K562 (cell line): Measurements from ENCODE around the gene C1orf167. TPM values are rescaled to one million over a fixed set of nuclear protein-coding genes. Genes with fewer than 3 reads are reported as not detected.

Source experiments
- ATAC-seq: fragments of 200-7000 bp; cut with Tn5 transposase; 3 replicates; pipeline ENCODE4 v1.9.1; 2020; ENCODE audit warnings: moderate library complexity
- BruUV-seq: library from RNA; stranded (reverse); fragments of 400-500 nt; replicated peaks from 2 replicates; lab custom pipeline; 2021; lab: Mats Ljungman, UMichigan
- CTCF ChIA-PET: fragments of 300-600 bp; formaldehyde crosslinking; extraction: SDS; loops from one replicate; lab custom pipeline; 2021; ENCODE audit warnings: low intra/inter-chr PET ratio; lab: Yijun Ruan, JAX
- POLR2A ChIA-PET: fragments of 300-600, 350-650 bp; sonication (Branson Sonifier 250); formaldehyde crosslinking; extraction: SDS; loops from one replicate; lab custom pipeline; 2021; ENCODE audit warnings: antibody characterized with exemption, inconsistent platforms; lab: Yijun Ruan, JAX
- DNase-seq, 4 experiments: peaks; one replicate each; pipeline versions ENCODE4 v3.0.0 to v3.0.0-alpha.2; 2011 to 2018; ENCODE audit warnings: low spot score in 3 of 4, mixed read lengths in 3 of 4; ENCODE audit errors: extremely low read depth in 1 of 4
- FAIRE-seq: peaks from 2 replicates; lab custom pipeline; 2011; peaks lifted over from hg19 to GRCh38; lab: Jason Lieb, UNC
- H2AFZ ChIP-seq: 2 replicates; pipeline ENCODE4 v1.6.0; 2011; ENCODE audit warnings: low read depth, low read length, control low read depth, inconsistent platforms
- H3K27ac ChIP-seq: fragments of 200-600 bp; 3 replicates; pipeline ENCODE4 v1.8.0; 2011; ENCODE audit warnings: low read depth, mild to moderate bottlenecking, control low read depth, inconsistent platforms, low read length, moderate library complexity, mixed read lengths; ENCODE audit errors: extremely low read depth
- H3K27me3 ChIP-seq, 2 experiments: fragments of 300-600 bp in 1 of 2; 2 replicates in 1 of 2; 3 replicates in 1 of 2; pipeline versions ENCODE4 v1.6.0 to v1.8.0; 2011; ENCODE audit warnings: inconsistent platforms in 2 of 2, low read length in 2 of 2, mild to moderate bottlenecking in 1 of 2, mixed read lengths in 1 of 2, moderate library complexity in 1 of 2; ENCODE audit not compliant: control insufficient read depth in 2 of 2, insufficient read depth in 2 of 2
- H3K36me3 ChIP-seq: fragments of 300-600 bp; 3 replicates; pipeline ENCODE4 v1.8.0; 2011; ENCODE audit warnings: mild to moderate bottlenecking, low read length, inconsistent platforms; ENCODE audit not compliant: control insufficient read depth, insufficient read depth
- H3K4me1 ChIP-seq, 2 experiments: fragments of 200-600 bp in 1 of 2; replicated peaks in 1 of 2; 2 replicates in 1 of 2; 3 replicates in 1 of 2; pipeline versions ENCODE4 v1.5.1 to v1.8.0; 2011; ENCODE audit warnings: inconsistent platforms in 2 of 2, low read length in 2 of 2, mild to moderate bottlenecking in 1 of 2, mixed read lengths in 1 of 2, moderate library complexity in 1 of 2; ENCODE audit not compliant: control insufficient read depth in 2 of 2, insufficient read depth in 2 of 2
- H3K4me2 ChIP-seq: 2 replicates; pipeline ENCODE4 v1.6.1; 2011; ENCODE audit warnings: low read length, control low read depth, inconsistent platforms, mixed read lengths; ENCODE audit not compliant: insufficient read depth
- H3K4me3 ChIP-seq: fragments of 200-600 bp; sonication (generic), shearing (Covaris generic); 2 replicates; pipeline ENCODE4 v1.5.1; 2016; ENCODE audit warnings: control low read depth, inconsistent platforms
- H3K79me2 ChIP-seq: fragments of 200-600 bp; 3 replicates; pipeline ENCODE4 v1.8.0; 2011; ENCODE audit warnings: low read length, inconsistent platforms; ENCODE audit not compliant: control insufficient read depth, insufficient read depth
- H3K9ac ChIP-seq, 2 experiments: 2 replicates each; pipeline versions ENCODE4 v1.6.0 to v1.6.1; 2011; ENCODE audit warnings: low read depth in 2 of 2, low read length in 2 of 2, control low read depth in 1 of 2, inconsistent platforms in 1 of 2, mild to moderate bottlenecking in 1 of 2, mixed read lengths in 1 of 2; ENCODE audit not compliant: insufficient read depth in 1 of 2
- H3K9me1 ChIP-seq: one replicate; pipeline ENCODE4 v1.6.0; 2011; ENCODE audit warnings: inconsistent platforms, mild to moderate bottlenecking, low read length, moderate library complexity; ENCODE audit not compliant: control insufficient read depth, insufficient read depth
- H3K9me3 ChIP-seq: replicated peaks from 2 replicates; pipeline ENCODE4 v1.5.1; 2011; ENCODE audit warnings: low read depth, low read length, inconsistent platforms; ENCODE audit not compliant: control insufficient read depth, insufficient read depth
- H4K20me1 ChIP-seq: replicated peaks from 2 replicates; pipeline ENCODE4 v1.6.1; 2011; ENCODE audit warnings: low read length, inconsistent platforms, mixed read lengths; ENCODE audit not compliant: control insufficient read depth, insufficient read depth
- ATF1 ChIP-seq, 2 experiments: fragments of 450-650 bp in 1 of 2; IDR thresholded peaks; 2 replicates each; pipeline ENCODE4 v1.6.1; 2016; ENCODE audit warnings: missing compliant biosample characterization in 1 of 2, missing genetic modification characterization in 1 of 2
- ATF7 ChIP-seq: fragments of 450-650 bp; IDR thresholded peaks from 2 replicates; pipeline ENCODE4 v1.7.1; 2014; ENCODE audit warnings: mild to moderate bottlenecking, moderate library complexity
- CBX1 ChIP-seq: sonication (generic); IDR thresholded peaks from 2 replicates; pipeline ENCODE4 v1.6.1; 2016; ENCODE audit warnings: antibody characterized with exemption, low read depth, mild to moderate bottlenecking
- GTF2E2 ChIP-seq: fragments of 200-800 bp; sonication (Bioruptor generic); IDR thresholded peaks from 2 replicates; pipeline ENCODE4 v1.6.1; 2016; ENCODE audit warnings: missing genetic modification characterization, missing compliant biosample characterization
- HDAC2 ChIP-seq: fragments of 450-650 bp; IDR thresholded peaks from 2 replicates; pipeline ENCODE4 v1.6.1; 2016; ENCODE audit warnings: mild to moderate bottlenecking
- MAFF ChIP-seq: IDR thresholded peaks from 2 replicates; pipeline ENCODE4 v1.6.1; 2012; ENCODE audit warnings: low read length, improper control_type of control experiment
- MXD1 ChIP-seq: fragments of 250-450 bp; sonication (Bioruptor Pico); IDR thresholded peaks from 2 replicates; pipeline ENCODE4 v1.8.0; 2021; ENCODE audit warnings: borderline replicate concordance, mild to moderate bottlenecking, moderate library complexity; ENCODE audit not compliant: poor library complexity, severe bottlenecking
- PHF20 ChIP-seq: fragments of 450-650 bp; IDR thresholded peaks from 2 replicates; pipeline ENCODE4 v1.6.1; 2018; ENCODE audit not compliant: partially characterized antibody
- SMARCA5 ChIP-seq: fragments of 450-650 bp; IDR thresholded peaks from 2 replicates; pipeline ENCODE4 v1.6.1; 2016
- TGIF2 ChIP-seq: sonication (generic); formaldehyde crosslinking; IDR thresholded peaks from 2 replicates; pipeline ENCODE4 v1.8.1; 2022; ENCODE audit warnings: mild to moderate bottlenecking, missing genetic modification reagents, moderate library complexity
- THAP12 ChIP-seq: fragments of 250-450 bp; sonication (Bioruptor Pico); IDR thresholded peaks from 2 replicates; pipeline ENCODE4 v1.9.0; 2021; ENCODE audit warnings: mild to moderate bottlenecking, inconsistent platforms
- ZBTB33 ChIP-seq: sonication (generic); formaldehyde crosslinking; IDR thresholded peaks from 2 replicates; pipeline ENCODE4 v1.8.1; 2023; ENCODE audit warnings: mild to moderate bottlenecking, missing genetic modification reagents
- ZFP36 ChIP-seq: fragments of 150-350 bp; IDR thresholded peaks from 2 replicates; pipeline ENCODE4 v1.6.1; 2018; ENCODE audit warnings: low read length, low read depth; ENCODE audit not compliant: partially characterized antibody
- ZNF239 ChIP-seq: fragments of 250-450 bp; sonication (Bioruptor Pico); IDR thresholded peaks from 2 replicates; pipeline ENCODE4 v1.4.0; 2020; ENCODE audit warnings: mild to moderate bottlenecking
- ZNF395 ChIP-seq: fragments of 200-800 bp; sonication (Bioruptor generic); IDR thresholded peaks from 2 replicates; pipeline ENCODE4 v1.6.1; 2017; ENCODE audit warnings: missing genetic modification characterization, missing compliant biosample characterization
- WGBS: fragments of 100-300 bp; shearing (Covaris generic); methylation state at CpG from one replicate; pipeline ENCODE4 v1.1.6; 2016; ENCODE audit warnings: low coverage, mixed read lengths; ENCODE audit not compliant: insufficient coverage; ENCODE audit errors: missing lambda C conversion rate; 5-methylcytosine and 5-hydroxymethylcytosine counted together
- in situ Hi-C: fragments of 300-500 bp; cut with MboI; formaldehyde crosslinking; loops from 4 replicates; pipeline ENCODE4 v1.15.0; 2018; ENCODE audit warnings: inconsistent platforms, mixed read lengths
- intact Hi-C: fragments of 100-400 bp; cut with micrococcal nuclease; formaldehyde crosslinking; loops from 2 replicates; pipeline ENCODE4 v1.14.2; 2022
- polyA plus RNA-seq, 8 experiments: library from polyadenylated mRNA; depleted of rRNA in 4 of 8; stranded (reverse) in 5 of 8; unstranded in 3 of 8; fragments of >200 nt; fragmentation: Nextera tagmentation in 2 of 8; fragmentation: Illumina TruSeq in 1 of 8; extraction: Ambion mirVana in 2 of 8; extraction: Trizol in 1 of 8; gene quantifications; 2 replicates each; pipeline versions ENCODE4 v1.2.1 to v1.2.3, GENCODE V29; 2011 to 2014; ENCODE audit warnings: inconsistent platforms in 1 of 8, missing spikeins in 1 of 8
- total RNA-seq, 7 experiments: library from RNA; depleted of rRNA in 6 of 7; stranded (reverse); fragments of >200 nt in 6 of 7; fragmentation: Illumina TruSeq in 2 of 7; extraction: Trizol in 2 of 7; gene quantifications; 2 replicates each; pipeline versions ENCODE4 v1.2.1 to v1.2.3, GENCODE V29; 2011 to 2021; ENCODE audit warnings: low replicate concordance in 1 of 7

The C1orf167 gene
- total and polyA plus RNA-seq, 9 of the 15 experiments (the other 6 are each of a cell fraction or from before 2014, with no cell fraction given), result 0.22 to 0.86 (median 0.31) TPM; not detected in 2

GRCh38 chr1:11778844-11779623 is 17.0 kb downstream of the C1orf167 start:
- ChIA-PET POLR2A (interaction anchor here (0.5 to 8.5 kb wide), 9 partner anchors 8 to 183 kb away, joined by 3 to 66 read pairs (median 5); no protein-coding TSS in a partner anchor), CTCF (no interaction called here)
- 0 out of 4 replicates have a peak overlapping the region, but pooled peaks of 1 of the 2 experiments have one; percentile 64 for H3K9ac ChIP-seq
- H3K27ac ChIP-seq, result no peak overlapping the region
- no peak overlapping the region for H3K4me3 ChIP-seq
- intact Hi-C loops, result no loop called here
- H3K9me1 ChIP-seq, result no peaks in the 10 kb centered on the region
- no peak for FAIRE-seq
- no peak for ATAC-seq
- H3K4me1 ChIP-seq, result peaks cover 0 to 36% of the 10 kb centered on the region in 2 experiments; a peak in 3 of 5 replicates
- H2AFZ ChIP-seq, result no peak overlapping the region
- H3K9me3 ChIP-seq, result no peaks in the 10 kb centered on the region
- H3K36me3 ChIP-seq, result no peaks in the 10 kb centered on the region
- no peaks in the 10 kb centered on the region; the same call in 1 of the 2 replicates for H4K20me1 ChIP-seq
- H3K79me2 ChIP-seq, result no peaks in the 10 kb centered on the region
- no peak for DNase-seq
- H3K27me3 ChIP-seq, result no peaks in the 10 kb centered on the region
- in situ Hi-C loops, result no loop called here
- H3K4me2 ChIP-seq, result no peak overlapping the region
- BruUV-seq, result no TSS peak
- WGBS, result 68% methylated on average over 15 of the region's 15 CpGs
- TF ChIP-seq CBX1, result peak; percentile 47; the same call in 1 of the 2 replicates
- TF ChIP-seq ZNF395 (CRISPR knock-in tag), result no peak
- TF ChIP-seq THAP12 (CRISPR knock-in tag), result no peak
- TF ChIP-seq ATF7, result no peak
- TF ChIP-seq ATF1 (CRISPR knock-in tag; IDR thresholded peaks at IDR 0.05), result no peak
- TF ChIP-seq ATF1 (tag; IDR thresholded peaks at IDR 0.05), result no peak
- TF ChIP-seq TGIF2, result no peak
- TF ChIP-seq MAFF, result no peak
- no peak for TF ChIP-seq PHF20
- TF ChIP-seq ZFP36, result peak; percentile 74
- TF ChIP-seq ZNF239 (CRISPR knock-in tag), result no peak
- TF ChIP-seq ZBTB33 (CRISPR knock-in tag), result 0 out of 2 replicates have a peak, but pooled peaks have one; percentile 14
- no peak for TF ChIP-seq MXD1 (CRISPR knock-in tag)
- no peak for TF ChIP-seq GTF2E2
- peak; percentile 86 for TF ChIP-seq SMARCA5
- TF ChIP-seq HDAC2, result peak; percentile 46; the same call in 1 of the 2 replicates
